WTC11 (cell line): ENCODE measurements around the gene FAM177B. TPM values are rescaled to one million over a fixed set of nuclear protein-coding genes. Genes with fewer than 3 reads are reported as not detected.
A peak's percentile ranks its signal among the peaks of the same experiment; 100 is the strongest.

ENCODE experiments used
- ATAC-seq: fragments of 200-7000 bp; cut with Tn5 transposase; 2 replicates; pipeline ENCODE4 v1.10.0; 2021; ENCODE audit warnings: mild to moderate bottlenecking, moderate library complexity
- CTCF ChIA-PET: fragments of 300-600 bp; sonication (Branson Sonifier 250); formaldehyde crosslinking; loops from one replicate; lab custom pipeline; 2021; ENCODE audit warnings: antibody characterized with exemption; lab: Charles Lee
- POLR2A ChIA-PET: fragments of 350-600 bp; sonication (Branson Sonifier 250); formaldehyde crosslinking; loops from one replicate; lab custom pipeline; 2021; ENCODE audit warnings: antibody characterized with exemption; lab: Charles Lee
- DNase-seq: peaks from one replicate; pipeline ENCODE4 v3.0.0; 2021; ENCODE audit warnings: low spot score
- H3K27ac Mint-ChIP-seq: 2 replicates; pipeline ENCODE4 v1.8.0; 2021; ENCODE audit warnings: mixed read lengths
- H3K27me3 Mint-ChIP-seq: 2 replicates; pipeline ENCODE4 v1.8.0; 2021; ENCODE audit warnings: low read depth, mild to moderate bottlenecking, moderate library complexity, mixed read lengths
- H3K36me3 Mint-ChIP-seq: 2 replicates; pipeline ENCODE4 v1.8.0; 2021; ENCODE audit warnings: mixed read lengths
- H3K4me1 Mint-ChIP-seq: 2 replicates; pipeline ENCODE4 v1.8.0; 2022; ENCODE audit warnings: mixed read lengths
- H3K4me3 Mint-ChIP-seq: 2 replicates; pipeline ENCODE4 v1.8.0; 2021; ENCODE audit warnings: mild to moderate bottlenecking, moderate library complexity, mixed read lengths
- H3K9me3 Mint-ChIP-seq: 2 replicates; pipeline ENCODE4 v1.8.0; 2021; ENCODE audit warnings: mixed read lengths
- E2F5 ChIP-seq: sonication (generic); formaldehyde crosslinking; IDR thresholded peaks from 2 replicates; pipeline ENCODE4 v1.8.1; 2022; ENCODE audit warnings: mild to moderate bottlenecking, moderate library complexity, missing genetic modification reagents
- EMX1 ChIP-seq: fragments of 250-450 bp; sonication (Bioruptor Pico); IDR thresholded peaks from 2 replicates; pipeline ENCODE4 v1.8.0; 2021; ENCODE audit warnings: mild to moderate bottlenecking
- ETV6 ChIP-seq: sonication (generic); formaldehyde crosslinking; IDR thresholded peaks from 2 replicates; pipeline ENCODE4 v1.8.1; 2022; ENCODE audit warnings: mild to moderate bottlenecking, missing genetic modification reagents
- FOXK1 ChIP-seq: sonication (generic); formaldehyde crosslinking; IDR thresholded peaks from 2 replicates; pipeline ENCODE4 v1.8.0; 2022; ENCODE audit warnings: mild to moderate bottlenecking, moderate library complexity, missing genetic modification reagents
- NFE2L1 ChIP-seq: sonication (generic); formaldehyde crosslinking; IDR thresholded peaks from 2 replicates; pipeline ENCODE4 v1.8.1; 2023; ENCODE audit warnings: missing genetic modification reagents
- NR1H2 ChIP-seq: sonication (generic); formaldehyde crosslinking; IDR thresholded peaks from 2 replicates; pipeline ENCODE4 v1.9.0; 2021; ENCODE audit warnings: mild to moderate bottlenecking, moderate library complexity, missing genetic modification reagents
- NR3C1 ChIP-seq: sonication (generic); formaldehyde crosslinking; conservative IDR thresholded peaks from 2 replicates; pipeline ENCODE4 v1.8.1; 2023; ENCODE audit warnings: low read depth, mild to moderate bottlenecking, missing genetic modification reagents
- OVOL2 ChIP-seq: fragments of 250-450 bp; sonication (Bioruptor Pico); IDR thresholded peaks from 2 replicates; pipeline ENCODE4 v1.9.0; 2021; ENCODE audit warnings: mild to moderate bottlenecking, borderline replicate concordance
- PREB ChIP-seq: sonication (generic); formaldehyde crosslinking; IDR thresholded peaks from 2 replicates; pipeline ENCODE4 v1.8.1; 2022; ENCODE audit warnings: mild to moderate bottlenecking, missing genetic modification reagents, moderate library complexity, borderline replicate concordance
- SMAD4 ChIP-seq: sonication (generic); formaldehyde crosslinking; IDR thresholded peaks from 2 replicates; pipeline ENCODE4 v1.8.0; 2022; ENCODE audit warnings: mild to moderate bottlenecking, missing genetic modification reagents
- SP1 ChIP-seq: sonication (generic); formaldehyde crosslinking; conservative IDR thresholded peaks from 2 replicates; pipeline ENCODE4 v1.8.1; 2022; ENCODE audit warnings: missing genetic modification reagents
- TEAD1 ChIP-seq: sonication (generic); formaldehyde crosslinking; IDR thresholded peaks from 2 replicates; pipeline ENCODE4 v1.8.0; 2022; ENCODE audit warnings: mild to moderate bottlenecking, missing genetic modification reagents
- ZBTB21 ChIP-seq: sonication (generic); formaldehyde crosslinking; IDR thresholded peaks from 2 replicates; pipeline ENCODE4 v1.8.1; 2023; ENCODE audit warnings: mild to moderate bottlenecking, missing genetic modification reagents, borderline replicate concordance
- ZNF121 ChIP-seq: sonication (generic); formaldehyde crosslinking; IDR thresholded peaks from 2 replicates; pipeline ENCODE4 v1.8.0; 2023; ENCODE audit warnings: missing genetic modification reagents
- ZNF138 ChIP-seq: sonication (generic); formaldehyde crosslinking; conservative IDR thresholded peaks from 2 replicates; pipeline ENCODE4 v1.8.1; 2022; ENCODE audit warnings: mild to moderate bottlenecking, moderate library complexity, missing genetic modification reagents
- ZNF396 ChIP-seq: fragments of 250-450 bp; sonication (Bioruptor Pico); IDR thresholded peaks from 2 replicates; pipeline ENCODE4 v1.8.0; 2021; ENCODE audit warnings: mild to moderate bottlenecking, moderate library complexity, borderline replicate concordance
- total RNA-seq: library from RNA; stranded (reverse); gene quantifications from 3 replicates; pipeline ENCODE4 v1.2.3, GENCODE V29; 2021
- TF ChIP-seq, protein P1 (sequence below): fragments of 250-450 bp; sonication (Bioruptor Pico); IDR thresholded peaks from 2 replicates; pipeline ENCODE4 v2.1.2; 2022; ENCODE audit warnings: mild to moderate bottlenecking, moderate library complexity
- TF ChIP-seq, protein P2 (sequence below): sonication (generic); formaldehyde crosslinking; IDR thresholded peaks from 2 replicates; pipeline ENCODE4 v1.8.0; 2023; ENCODE audit warnings: missing genetic modification reagents
- TF ChIP-seq, protein P3 (sequence below): sonication (generic); formaldehyde crosslinking; IDR thresholded peaks from 2 replicates; pipeline ENCODE4 v1.8.0; 2022; ENCODE audit warnings: mild to moderate bottlenecking, missing genetic modification reagents
- TF ChIP-seq, protein P4 (sequence below): fragments of 250-450 bp; sonication (Bioruptor Pico); IDR thresholded peaks from 2 replicates; pipeline ENCODE4 v1.8.0; 2021; ENCODE audit warnings: mild to moderate bottlenecking
- TF ChIP-seq, protein P5 (sequence below): sonication (generic); formaldehyde crosslinking; IDR thresholded peaks from 2 replicates; pipeline ENCODE4 v1.8.1; 2023; ENCODE audit warnings: mild to moderate bottlenecking, missing genetic modification reagents, moderate library complexity

FAM177B gene
- total RNA-seq, 1 experiment from 2014 or later = not detected

DNA sequence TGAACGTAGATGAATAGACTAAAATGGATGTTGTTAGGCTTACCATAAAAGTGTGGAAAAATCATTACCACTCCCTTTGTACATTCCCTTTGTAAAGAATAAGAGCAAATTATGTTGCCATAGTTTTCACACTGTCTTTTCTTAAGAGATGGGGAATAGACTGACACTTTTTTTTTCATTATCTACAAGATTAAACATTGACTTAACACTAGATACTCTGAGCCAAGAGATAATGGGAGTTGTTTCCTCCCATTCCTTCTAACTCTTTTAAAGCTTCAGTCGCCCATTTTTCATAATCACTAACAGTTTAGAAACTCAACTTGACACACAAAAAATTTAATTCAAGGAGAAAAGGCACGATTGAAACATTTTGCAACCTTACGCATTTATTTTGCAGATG, 34.8 kb upstream of the FAM177B start:
- ATAC-seq (no peak), DNase-seq (no peak)
- no peaks in the 10 kb centered on the region for H3K27me3 Mint-ChIP-seq
- peaks cover 28% of the 10 kb centered on the region for H3K9me3 Mint-ChIP-seq
- ChIA-PET POLR2A (no interaction called here), CTCF (no interaction called here)
- H3K4me1 Mint-ChIP-seq = no peaks in the 10 kb centered on the region
- TF ChIP-seq, protein P1, sequence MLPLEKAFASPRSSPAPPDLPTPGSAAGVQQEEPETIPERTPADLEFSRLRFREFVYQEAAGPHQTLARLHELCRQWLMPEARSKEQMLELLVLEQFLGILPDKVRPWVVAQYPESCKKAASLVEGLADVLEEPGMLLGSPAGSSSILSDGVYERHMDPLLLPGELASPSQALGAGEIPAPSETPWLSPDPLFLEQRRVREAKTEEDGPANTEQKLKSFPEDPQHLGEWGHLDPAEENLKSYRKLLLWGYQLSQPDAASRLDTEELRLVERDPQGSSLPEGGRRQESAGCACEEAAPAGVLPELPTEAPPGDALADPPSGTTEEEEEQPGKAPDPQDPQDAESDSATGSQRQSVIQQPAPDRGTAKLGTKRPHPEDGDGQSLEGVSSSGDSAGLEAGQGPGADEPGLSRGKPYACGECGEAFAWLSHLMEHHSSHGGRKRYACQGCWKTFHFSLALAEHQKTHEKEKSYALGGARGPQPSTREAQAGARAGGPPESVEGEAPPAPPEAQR = no peak
- TF ChIP-seq PREB (CRISPR knock-in tag) (no peak), OVOL2 (no peak), ZBTB21 (CRISPR knock-in tag) (no peak), NFE2L1 (CRISPR knock-in tag) (no peak), ETV6 (CRISPR knock-in tag) (no peak), NR3C1 (CRISPR knock-in tag) (no peak), SP1 (CRISPR knock-in tag) (no peak), ZNF121 (CRISPR knock-in tag) (no peak), ZNF396 (no peak), SMAD4 (CRISPR knock-in tag) (no peak), TEAD1 (CRISPR knock-in tag) (no peak), FOXK1 (CRISPR knock-in tag) (no peak)
- TF ChIP-seq, protein P2, sequence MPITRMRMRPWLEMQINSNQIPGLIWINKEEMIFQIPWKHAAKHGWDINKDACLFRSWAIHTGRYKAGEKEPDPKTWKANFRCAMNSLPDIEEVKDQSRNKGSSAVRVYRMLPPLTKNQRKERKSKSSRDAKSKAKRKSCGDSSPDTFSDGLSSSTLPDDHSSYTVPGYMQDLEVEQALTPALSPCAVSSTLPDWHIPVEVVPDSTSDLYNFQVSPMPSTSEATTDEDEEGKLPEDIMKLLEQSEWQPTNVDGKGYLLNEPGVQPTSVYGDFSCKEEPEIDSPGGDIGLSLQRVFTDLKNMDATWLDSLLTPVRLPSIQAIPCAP (CRISPR knock-in tag) = no peak
- TF ChIP-seq, protein P3, sequence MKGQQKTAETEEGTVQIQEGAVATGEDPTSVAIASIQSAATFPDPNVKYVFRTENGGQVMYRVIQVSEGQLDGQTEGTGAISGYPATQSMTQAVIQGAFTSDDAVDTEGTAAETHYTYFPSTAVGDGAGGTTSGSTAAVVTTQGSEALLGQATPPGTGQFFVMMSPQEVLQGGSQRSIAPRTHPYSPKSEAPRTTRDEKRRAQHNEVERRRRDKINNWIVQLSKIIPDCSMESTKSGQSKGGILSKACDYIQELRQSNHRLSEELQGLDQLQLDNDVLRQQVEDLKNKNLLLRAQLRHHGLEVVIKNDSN = no peak
- TF ChIP-seq, protein P4, sequence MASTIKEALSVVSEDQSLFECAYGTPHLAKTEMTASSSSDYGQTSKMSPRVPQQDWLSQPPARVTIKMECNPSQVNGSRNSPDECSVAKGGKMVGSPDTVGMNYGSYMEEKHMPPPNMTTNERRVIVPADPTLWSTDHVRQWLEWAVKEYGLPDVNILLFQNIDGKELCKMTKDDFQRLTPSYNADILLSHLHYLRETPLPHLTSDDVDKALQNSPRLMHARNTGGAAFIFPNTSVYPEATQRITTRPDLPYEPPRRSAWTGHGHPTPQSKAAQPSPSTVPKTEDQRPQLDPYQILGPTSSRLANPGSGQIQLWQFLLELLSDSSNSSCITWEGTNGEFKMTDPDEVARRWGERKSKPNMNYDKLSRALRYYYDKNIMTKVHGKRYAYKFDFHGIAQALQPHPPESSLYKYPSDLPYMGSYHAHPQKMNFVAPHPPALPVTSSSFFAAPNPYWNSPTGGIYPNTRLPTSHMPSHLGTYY (CRISPR knock-in tag) = no peak
- TF ChIP-seq, protein P5, sequence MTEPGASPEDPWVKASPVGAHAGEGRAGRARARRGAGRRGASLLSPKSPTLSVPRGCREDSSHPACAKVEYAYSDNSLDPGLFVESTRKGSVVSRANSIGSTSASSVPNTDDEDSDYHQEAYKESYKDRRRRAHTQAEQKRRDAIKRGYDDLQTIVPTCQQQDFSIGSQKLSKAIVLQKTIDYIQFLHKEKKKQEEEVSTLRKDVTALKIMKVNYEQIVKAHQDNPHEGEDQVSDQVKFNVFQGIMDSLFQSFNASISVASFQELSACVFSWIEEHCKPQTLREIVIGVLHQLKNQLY (CRISPR knock-in tag) = no peak
- 0 out of 2 replicates have a peak overlapping the region, but pooled peaks have one; percentile 11 for H3K27ac Mint-ChIP-seq
- no peak overlapping the region for H3K4me3 Mint-ChIP-seq
- peaks cover 54% of the 10 kb centered on the region for H3K36me3 Mint-ChIP-seq

DNA sequence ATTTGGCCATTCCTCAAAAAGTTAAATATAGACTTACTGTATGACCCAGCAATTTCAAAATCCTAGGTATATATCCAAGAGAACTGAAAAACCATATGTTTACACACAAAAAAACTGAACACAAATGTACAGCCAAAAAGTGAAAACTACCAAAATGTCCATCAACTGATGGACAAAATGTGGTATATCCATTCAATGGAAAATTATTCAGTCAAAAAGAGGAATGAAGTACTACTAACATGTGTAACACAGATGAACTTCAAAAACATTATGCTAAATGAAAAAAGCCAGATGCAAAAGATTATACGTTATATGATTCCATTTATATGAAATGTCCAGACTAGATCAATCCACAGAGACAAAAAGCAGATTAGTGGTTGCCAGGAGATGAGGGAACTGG, 32.7 kb upstream of the FAM177B start:
- ChIA-PET CTCF (no interaction called here), POLR2A (no interaction called here)
- DNase-seq = no peak
- H3K36me3 Mint-ChIP-seq = peaks cover 57% of the 10 kb centered on the region
- H3K27me3 Mint-ChIP-seq = no peaks in the 10 kb centered on the region
- peaks cover 25% of the 10 kb centered on the region for H3K9me3 Mint-ChIP-seq
- ATAC-seq = no peak
- H3K27ac Mint-ChIP-seq = no peak overlapping the region
- no peak overlapping the region for H3K4me3 Mint-ChIP-seq
- no peaks in the 10 kb centered on the region for H3K4me1 Mint-ChIP-seq
- TF ChIP-seq E2F5 (no peak), EMX1 (no peak), ZNF138 (no peak), NR1H2 (CRISPR knock-in tag) (no peak)
- TF ChIP-seq, protein P2 (CRISPR knock-in tag) = no peak
- TF ChIP-seq, all 79 proteins: peak for 0
